Aorta (tissue), 5 donors: ENCODE measurements around the gene PKDREJ. TPM values are rescaled to one million over a fixed set of nuclear protein-coding genes. Genes with fewer than 3 reads are reported as not detected.

ENCODE experiments used
- ATAC-seq: fragments of 200-7000 bp; cut with Tn5 transposase; one replicate; pipeline ENCODE4 v1.9.1; 2022; ENCODE audit warnings: moderate library complexity; ENCODE audit not compliant: low FRiP score
- DNase-seq, 2 donors: peaks; one replicate each; pipeline ENCODE4 v3.0.0-alpha.2; 2020
- H3K27ac ChIP-seq, 2 donors: one replicate each; pipeline ENCODE4 v1.5.1; 2013; ENCODE audit warnings: low read length in 2 of 2, mild to moderate bottlenecking in 2 of 2, moderate library complexity in 2 of 2, control low read depth in 1 of 2, inconsistent platforms in 1 of 2, low read depth in 1 of 2
- H3K27me3 ChIP-seq, 2 donors: one replicate each; pipeline ENCODE4 v1.6.1; 2013; ENCODE audit warnings: control low read depth in 1 of 2, low read length in 1 of 2, mild to moderate bottlenecking in 1 of 2, moderate library complexity in 1 of 2; ENCODE audit not compliant: insufficient read depth in 2 of 2, control insufficient read depth in 1 of 2
- H3K36me3 ChIP-seq, 2 donors: one replicate each; pipeline ENCODE4 v1.6.1; 2013; ENCODE audit warnings: control low read depth in 1 of 2, low read length in 1 of 2, mild to moderate bottlenecking in 1 of 2; ENCODE audit not compliant: insufficient read depth in 2 of 2, control insufficient read depth in 1 of 2
- H3K4me1 ChIP-seq, 2 donors: one replicate each; pipeline ENCODE4 v1.6.1; 2013; ENCODE audit warnings: low read length in 2 of 2, control low read depth in 1 of 2, mild to moderate bottlenecking in 1 of 2, moderate library complexity in 1 of 2; ENCODE audit not compliant: insufficient read depth in 2 of 2, control insufficient read depth in 1 of 2
- H3K4me3 ChIP-seq, 2 donors: one replicate each; pipeline ENCODE4 v1.5.1; 2013; ENCODE audit warnings: low read length in 2 of 2, control low read depth in 1 of 2, mild to moderate bottlenecking in 1 of 2
- H3K9me3 ChIP-seq: one replicate; pipeline ENCODE4 v1.6.1; 2013; ENCODE audit warnings: mild to moderate bottlenecking, low read length; ENCODE audit not compliant: control insufficient read depth
- WGBS, 2 donors: extraction: QIAGEN DNeasy Blood & Tissue Kit; methylation state at CpG; one replicate each; pipeline ENCODE4 v1.1.7; 2013; 5-methylcytosine and 5-hydroxymethylcytosine counted together
- intact Hi-C, 2 donors: fragments of 100-400 bp; cut with DNase I; formaldehyde crosslinking; loops; one replicate each; pipeline versions ENCODE4 v1.14.2 to v1.15.0; 2022
- polyA plus RNA-seq, 2 donors: library from polyadenylated mRNA; stranded (reverse); fragments of 200-250 nt; gene quantifications; one replicate each; pipeline ENCODE4 v1.2.3, GENCODE V29; 2013
- total RNA-seq, 2 donors: library from RNA; stranded (reverse); fragmentation: NEBNext Ultra II Directional; extraction: Animal tissue kit (Norgen Biotek cat#: 25700); gene quantifications; one replicate each; pipeline ENCODE4 v1.2.1, GENCODE V29; 2021
- donor health status: healthy with polysubstance abuse.
- donor health status: Bipolar disorder and iron deficiency.
- donor health status: DM: no; HTN: no; CAD: no.
- donor health status: DM: no; HTN: no; CAD: no.
- donor health status: DM: yes; HTN: yes; CAD: no.

The PKDREJ gene
- total and polyA plus RNA-seq, 4 donors = 0.05 to 0.15 TPM; not detected in 2

DNA sequence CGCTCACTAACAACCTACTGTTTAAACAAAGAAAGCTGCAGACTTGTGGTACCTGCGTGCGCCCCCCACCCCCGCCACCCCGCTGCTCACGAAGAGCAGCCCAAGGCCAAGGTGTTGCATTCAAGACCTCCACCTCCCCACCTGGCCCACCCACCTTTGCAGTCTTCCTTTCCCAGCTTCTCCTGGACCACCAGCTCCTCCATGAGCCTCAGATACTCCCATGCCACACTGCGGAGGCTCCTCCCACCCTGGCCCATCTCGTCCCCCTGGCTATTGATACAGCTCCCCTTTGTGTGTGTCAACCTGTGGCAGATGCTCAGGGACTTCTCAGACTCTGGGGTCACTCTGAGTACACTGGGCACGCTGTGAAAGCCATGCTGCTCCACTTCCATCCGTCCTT is 17.0 kb downstream of the PKDREJ start:
- DNase-seq (peak in 1 of 2 donors; percentile 55), ATAC-seq (no peak)
- no peaks in the 10 kb centered on the region for H3K27me3 ChIP-seq
- H3K4me1 ChIP-seq = no peaks in the 10 kb centered on the region
- no peaks in the 10 kb centered on the region for H3K9me3 ChIP-seq
- H3K27ac ChIP-seq = no peak overlapping the region
- H3K36me3 ChIP-seq = no peaks in the 10 kb centered on the region
- intact Hi-C loops = loop anchor here in 1 of 2 donors (10.0 kb wide), 1 partner anchor 91 kb away; the partner anchor contains the start of gene PPARA
- H3K4me3 ChIP-seq = no peak overlapping the region
- WGBS, 2 donors = 94 to 95% methylated on average over 10 of the region's 10 CpGs

DNA sequence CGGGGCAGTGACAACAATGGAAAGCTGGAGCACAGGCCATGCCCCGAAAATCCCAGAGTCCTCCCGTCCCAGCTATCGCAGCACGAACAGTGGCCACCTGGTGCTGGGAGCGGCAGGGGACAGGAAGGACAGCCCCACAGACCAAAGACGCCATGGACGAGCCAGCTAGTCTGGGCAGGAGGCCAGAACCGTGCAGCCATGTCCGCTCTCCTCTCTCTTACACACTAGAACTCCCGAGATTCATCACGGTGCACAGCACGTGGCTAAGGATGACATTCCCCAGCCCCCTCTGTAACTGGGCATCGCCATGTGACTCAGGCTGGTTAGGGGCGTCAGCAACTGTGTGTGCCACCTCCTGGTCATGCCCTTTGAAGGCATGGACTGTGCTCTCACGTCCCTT is 17.6 kb downstream of the PKDREJ start:
- 51% methylated on average over 16 of the region's 16 CpGs for WGBS, 2 donors
- H3K4me3 ChIP-seq = no peak overlapping the region
- no peaks in the 10 kb centered on the region for H3K27me3 ChIP-seq
- no peaks in the 10 kb centered on the region for H3K9me3 ChIP-seq
- H3K4me1 ChIP-seq = no peaks in the 10 kb centered on the region
- ATAC-seq (peak; percentile 2), DNase-seq (peak in 1 of 2 donors; percentile 74)
- intact Hi-C loops = loop anchor here in 1 of 2 donors (10.0 kb wide), 1 partner anchor 91 kb away; the partner anchor contains the start of gene PPARA
- H3K36me3 ChIP-seq = no peaks in the 10 kb centered on the region
- H3K27ac ChIP-seq = no peak overlapping the region

DNA sequence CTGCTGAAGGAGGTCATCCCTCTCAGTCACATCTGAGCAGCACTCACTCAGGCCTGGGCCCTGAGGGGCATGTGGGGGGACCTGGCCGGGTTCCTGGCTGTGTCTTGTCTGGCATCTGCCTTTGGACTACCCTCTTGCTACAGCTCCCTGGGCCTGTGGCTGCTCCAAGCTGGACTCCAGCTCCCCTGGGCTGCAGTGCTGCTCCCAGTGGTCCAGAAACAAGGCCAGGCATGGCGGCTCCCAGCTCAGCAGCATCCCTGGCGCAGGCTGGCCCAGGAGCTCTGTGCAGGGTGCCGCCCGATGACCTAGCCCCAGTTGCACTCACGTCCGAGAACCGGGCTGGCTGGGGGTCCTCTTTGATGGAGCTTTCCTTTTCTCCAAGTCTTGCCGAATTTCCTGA is 18.4 kb downstream of the PKDREJ start:
- Histone ChIP-seq H3K27me3 (no peaks in the 10 kb centered on the region), H3K27ac (no peak overlapping the region), H3K4me3 (no peak overlapping the region), H3K36me3 (no peaks in the 10 kb centered on the region), H3K9me3 (no peaks in the 10 kb centered on the region), H3K4me1 (no peaks in the 10 kb centered on the region)
- ATAC-seq = no peak
- DNase-seq = no peak
- WGBS, 2 donors = 90 to 93% methylated on average over 9 of the region's 9 CpGs
- intact Hi-C loops = loop anchor here in 1 of 2 donors (10.0 kb wide), 1 partner anchor 90 kb away; the partner anchor contains the start of gene PPARA

DNA sequence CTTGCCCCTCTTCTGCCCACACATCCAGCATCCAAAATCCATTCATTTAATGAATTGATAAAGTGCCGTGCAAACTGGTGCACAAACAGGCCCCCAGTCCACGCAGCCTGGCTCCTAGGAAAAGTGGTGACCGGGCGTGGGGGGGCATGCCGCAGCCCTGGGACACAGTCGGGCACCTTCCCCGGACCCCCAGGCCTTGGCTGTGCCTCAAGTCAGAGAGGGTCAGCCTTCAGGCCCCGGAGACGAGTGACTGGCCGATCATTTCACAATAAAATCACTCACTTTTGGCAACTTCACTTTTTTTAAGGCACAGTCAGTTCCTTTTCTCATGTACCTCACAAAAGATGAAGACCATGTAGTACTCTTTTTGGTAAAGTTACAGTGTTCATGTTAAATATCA is 21.1 kb downstream of the PKDREJ start:
- H3K4me1 ChIP-seq = no peaks in the 10 kb centered on the region

DNA sequence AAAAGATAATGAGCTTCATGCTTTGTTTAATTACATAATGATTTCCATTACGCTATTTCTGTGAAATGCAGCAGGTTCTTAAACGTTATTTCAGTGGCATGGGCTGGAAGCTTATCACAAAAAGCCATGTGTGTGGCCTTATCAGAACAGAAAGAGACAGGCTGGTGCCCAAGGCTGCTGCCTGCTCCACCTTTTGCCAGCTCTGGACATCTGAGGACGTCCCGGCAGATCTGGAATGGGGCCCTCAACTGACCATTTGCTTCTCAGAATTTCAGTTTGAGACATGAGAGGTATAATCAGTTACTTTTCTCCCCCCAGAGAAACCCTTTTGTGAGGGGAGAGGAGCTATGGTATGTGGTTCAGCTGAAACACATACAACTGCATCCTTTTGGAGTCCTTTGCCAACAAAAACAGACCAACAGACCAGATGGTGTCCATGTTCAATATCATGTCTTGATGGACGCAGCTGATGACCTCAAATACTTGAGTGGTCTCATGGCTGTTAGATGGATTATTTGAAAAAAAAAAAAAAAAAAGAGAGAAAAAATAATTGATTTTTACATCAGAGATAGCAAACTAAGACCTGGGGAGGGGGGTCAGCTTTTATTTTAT is 21.6 kb downstream of the PKDREJ start:
- 58 to 64% methylated on average over 5 of the region's 5 CpGs for whole genome bisulfite sequencing, 2 donors
- ATAC-seq = no peak
- intact Hi-C loops = loop anchor here in 1 of 2 donors (10.0 kb wide), 1 partner anchor 87 kb away; the partner anchor contains the start of gene PPARA

More for the DNA sequence above, 21.1 kb downstream of the PKDREJ start:
- no peak overlapping the region for H3K27ac ChIP-seq
- intact Hi-C loops = loop anchor here in 1 of 2 donors (10.0 kb wide), 1 partner anchor 87 kb away; the partner anchor contains the start of gene PPARA
- H3K4me3 ChIP-seq = no peak overlapping the region
- no peaks in the 10 kb centered on the region for H3K36me3 ChIP-seq
- ATAC-seq = no peak
- no peak for DNase-seq
- no peaks in the 10 kb centered on the region for H3K27me3 ChIP-seq
- H3K9me3 ChIP-seq = no peaks in the 10 kb centered on the region
- 78 to 81% methylated on average over 10 of the region's 10 CpGs for WGBS, 2 donors

DNA sequence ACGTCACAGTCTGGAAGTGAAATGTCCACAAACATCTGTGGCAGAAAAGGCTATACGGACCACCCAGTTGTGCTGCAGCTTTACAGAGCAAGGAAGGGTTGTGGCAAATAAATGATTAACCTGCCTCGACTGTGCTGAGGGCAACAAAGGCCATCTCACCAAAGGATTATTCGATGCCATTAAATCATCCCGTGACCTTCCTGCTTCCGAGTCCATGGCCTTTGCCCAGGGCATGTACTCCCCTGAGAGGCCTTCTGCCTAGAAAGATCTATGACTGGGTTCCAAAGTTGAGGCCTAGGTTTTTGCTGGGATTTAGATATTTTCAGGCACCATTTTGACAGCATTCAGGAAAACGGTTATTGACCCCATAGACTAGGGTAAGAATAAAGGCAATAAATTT is 22.2 kb downstream of the PKDREJ start:
- Histone ChIP-seq H3K27me3 (no peaks in the 10 kb centered on the region), H3K27ac (no peak overlapping the region), H3K9me3 (no peaks in the 10 kb centered on the region), H3K36me3 (no peaks in the 10 kb centered on the region), H3K4me1 (no peaks in the 10 kb centered on the region), H3K4me3 (no peak overlapping the region)
- no peak for ATAC-seq
- intact Hi-C loops = loop anchor here in 1 of 2 donors (10.0 kb wide), 1 partner anchor 86 kb away; the partner anchor contains the start of gene PPARA
- WGBS, 2 donors = 72 to 77% methylated on average over 7 of the region's 7 CpGs
- no peak for DNase-seq

More for the DNA sequence above, 21.6 kb downstream of the PKDREJ start:
- H3K36me3 ChIP-seq = no peaks in the 10 kb centered on the region
- no peak overlapping the region for H3K27ac ChIP-seq
- no peak overlapping the region for H3K4me3 ChIP-seq
- DNase-seq = no peak
- no peaks in the 10 kb centered on the region for H3K27me3 ChIP-seq
- H3K9me3 ChIP-seq = no peaks in the 10 kb centered on the region
- H3K4me1 ChIP-seq = no peaks in the 10 kb centered on the region

DNA sequence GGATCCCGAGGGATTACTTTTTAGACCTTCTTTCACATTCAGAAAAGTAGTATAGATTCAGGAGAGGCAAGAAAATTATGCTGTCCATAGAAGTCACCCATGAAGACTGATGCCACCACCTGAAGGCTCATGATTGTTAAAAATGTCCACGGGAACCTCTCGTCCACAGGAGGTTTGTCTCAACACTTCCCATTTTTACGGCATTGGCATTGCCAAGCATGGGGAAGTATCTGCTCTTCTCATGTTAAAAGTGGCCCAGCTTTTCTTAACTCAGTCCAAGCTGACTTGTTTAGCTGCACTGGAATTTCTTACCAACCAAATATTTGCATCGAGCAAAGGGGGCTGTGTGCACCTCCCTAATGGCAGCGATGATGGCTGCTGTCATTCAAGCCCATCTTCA is 22.6 kb downstream of the PKDREJ start:
- Histone ChIP-seq H3K36me3 (no peaks in the 10 kb centered on the region), H3K27ac (no peak overlapping the region), H3K4me3 (no peak overlapping the region), H3K4me1 (no peaks in the 10 kb centered on the region), H3K9me3 (no peaks in the 10 kb centered on the region), H3K27me3 (no peaks in the 10 kb centered on the region)
- ATAC-seq (no peak), DNase-seq (no peak)
- intact Hi-C loops = loop anchor here in 1 of 2 donors (10.0 kb wide), 1 partner anchor 86 kb away; the partner anchor contains the start of gene PPARA
- 82% methylated on average over 6 of the region's 6 CpGs for WGBS, 2 donors

DNA sequence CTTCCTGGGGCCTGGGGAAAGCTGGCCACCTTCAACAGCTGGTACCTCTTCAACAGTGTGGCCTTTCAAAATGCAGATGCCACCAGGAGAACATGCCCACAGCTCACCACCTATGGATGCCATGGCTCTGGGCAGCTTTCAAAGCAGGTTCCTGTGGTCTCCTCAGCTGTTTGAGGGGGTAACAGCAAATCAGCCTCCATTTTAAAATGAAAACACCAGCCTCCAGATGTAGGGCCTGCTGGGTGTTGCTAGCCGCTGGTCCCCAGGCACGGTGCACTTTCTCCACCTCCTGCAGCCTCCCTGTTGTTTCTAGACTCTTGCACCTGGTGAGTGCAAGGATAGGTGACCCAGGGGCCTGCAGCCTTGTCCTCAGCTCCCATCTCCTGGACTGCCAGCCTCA is 23.1 kb downstream of the PKDREJ start:
- intact Hi-C loops = loop anchor here in 1 of 2 donors (10.0 kb wide), 1 partner anchor 85 kb away; the partner anchor contains the start of gene PPARA
- Histone ChIP-seq H3K36me3 (peaks cover 0 to 1% of the 10 kb centered on the region in 2 donors), H3K4me3 (no peak overlapping the region), H3K4me1 (no peaks in the 10 kb centered on the region), H3K27ac (no peak overlapping the region), H3K9me3 (no peaks in the 10 kb centered on the region), H3K27me3 (no peaks in the 10 kb centered on the region)
- no peak for ATAC-seq
- no peak for DNase-seq
- WGBS, 2 donors = 93 to 95% methylated on average over 2 of the region's 2 CpGs
